ENCODE results near the gene STX8. TPM values are rescaled to one million over a fixed set of nuclear protein-coding genes. Genes with fewer than 3 reads are reported as not detected.

The STX8 gene
- total RNA-seq, 2 donors from 2014 or later = 41.6 to 57.2 TPM

DNA sequence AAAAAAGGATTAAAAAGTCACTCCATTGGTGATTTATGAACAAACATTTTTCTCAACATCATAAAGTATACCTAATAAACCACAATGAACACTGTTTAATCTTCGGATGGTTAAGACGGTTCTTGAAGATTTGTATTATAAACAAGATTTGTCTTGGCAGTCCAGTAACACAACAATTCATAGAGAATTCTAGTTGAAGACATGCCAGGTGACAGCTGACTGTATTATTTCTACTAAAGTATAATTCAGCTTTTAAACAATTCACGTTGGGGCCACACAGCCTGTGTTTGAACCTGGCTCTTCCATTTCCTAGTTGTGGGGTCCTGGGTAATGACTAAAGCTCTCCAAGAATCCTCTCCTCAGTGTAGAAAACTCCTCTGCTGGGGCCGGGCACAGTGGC, 22.0 kb downstream of the STX8 start:
- TF ChIP-seq CTCF (IDR thresholded peaks at IDR 0.05) = no peak
- intact Hi-C loops (cut with DNase I) = no loop called here
- Histone ChIP-seq H3K36me3 (no peaks in the 10 kb centered on the region), H3K4me1 (no peaks in the 10 kb centered on the region), H3K27me3 (no peaks in the 10 kb centered on the region), H3K9me3 (no peaks in the 10 kb centered on the region), H3K4me3 (no peak overlapping the region), H3K9ac (ENCODE audit: low read depth in 2 of 2, low read length in 2 of 2) (no peak overlapping the region), H3K27ac (no peak overlapping the region)
- no peak for DNase-seq

- no peak overlapping the region for H3K9ac ChIP-seq (ENCODE audit: low read depth in 2 of 2, low read length in 2 of 2)
- no peaks in the 10 kb centered on the region for H3K27me3 ChIP-seq
- intact Hi-C loops (cut with DNase I) = no loop called here
- no peaks in the 10 kb centered on the region for H3K36me3 ChIP-seq
- H3K27ac ChIP-seq = no peak overlapping the region
- H3K9me3 ChIP-seq = no peaks in the 10 kb centered on the region
- no peaks in the 10 kb centered on the region for H3K4me1 ChIP-seq
- no peak for TF ChIP-seq CTCF (IDR thresholded peaks at IDR 0.05)
- H3K4me3 ChIP-seq = no peak overlapping the region
- no peak for DNase-seq
Observed at GRCh38 chr17:9553181-9553580, 22.4 kb downstream of the STX8 start.

- H3K9me3 ChIP-seq = no peaks in the 10 kb centered on the region
- intact Hi-C loops (cut with DNase I) = no loop called here
- H3K36me3 ChIP-seq = no peaks in the 10 kb centered on the region
- H3K4me1 ChIP-seq = no peaks in the 10 kb centered on the region
- no peak for DNase-seq
- H3K27me3 ChIP-seq = no peaks in the 10 kb centered on the region
- H3K4me3 ChIP-seq = no peak overlapping the region
- TF ChIP-seq CTCF (IDR thresholded peaks at IDR 0.05) = no peak
- no peak overlapping the region for H3K27ac ChIP-seq
- no peak overlapping the region for H3K9ac ChIP-seq (ENCODE audit: low read depth in 2 of 2, low read length in 2 of 2)
Observed at GRCh38 chr17:9549215-9549614, 26.4 kb downstream of the STX8 start.

GRCh38 chr17:9544221-9544620, 31.4 kb downstream of the STX8 start:
- intact Hi-C loops (cut with DNase I) = no loop called here
- H3K27ac ChIP-seq = no peak overlapping the region
- no peak for DNase-seq
- no peaks in the 10 kb centered on the region for H3K27me3 ChIP-seq
- no peak overlapping the region for H3K9ac ChIP-seq (ENCODE audit: low read depth in 2 of 2, low read length in 2 of 2)
- no peaks in the 10 kb centered on the region for H3K4me1 ChIP-seq
- TF ChIP-seq CTCF (IDR thresholded peaks at IDR 0.05) = no peak
- H3K9me3 ChIP-seq = no peaks in the 10 kb centered on the region
- H3K36me3 ChIP-seq = no peaks in the 10 kb centered on the region
- H3K4me3 ChIP-seq = no peak overlapping the region

DNA sequence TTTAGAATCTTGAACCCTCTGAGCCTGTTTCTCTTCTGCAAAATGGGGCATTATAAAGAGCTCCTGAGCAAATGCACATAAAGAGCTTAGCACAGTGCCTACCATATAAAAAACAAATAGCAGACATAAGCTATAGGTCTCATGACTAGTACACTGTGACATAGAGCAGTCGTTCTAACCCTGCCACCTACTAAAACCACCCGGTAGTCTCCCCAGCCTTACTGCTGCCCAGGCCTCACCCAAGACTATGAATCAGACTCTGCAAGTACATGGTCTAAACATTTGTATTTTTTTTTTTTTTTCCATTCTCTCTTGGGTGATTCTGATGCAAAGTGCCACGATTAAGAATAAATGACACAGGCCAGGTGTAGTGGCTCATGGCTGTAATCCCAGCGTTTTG, 33.9 kb downstream of the STX8 start:
- Histone ChIP-seq H3K9me3 (no peaks in the 10 kb centered on the region), H3K27me3 (no peaks in the 10 kb centered on the region), H3K9ac (ENCODE audit: low read depth in 2 of 2, low read length in 2 of 2) (no peak overlapping the region), H3K36me3 (no peaks in the 10 kb centered on the region), H3K4me1 (no peaks in the 10 kb centered on the region), H3K4me3 (no peak overlapping the region), H3K27ac (no peak overlapping the region)
- intact Hi-C loops (cut with DNase I) = no loop called here
- TF ChIP-seq CTCF (IDR thresholded peaks at IDR 0.05) = no peak
- no peak for DNase-seq

GRCh38 chr17:9538626-9539025, 37.0 kb downstream of the STX8 start:
- no peaks in the 10 kb centered on the region for H3K4me1 ChIP-seq
- H3K4me3 ChIP-seq = no peak overlapping the region
- no peak overlapping the region for H3K9ac ChIP-seq (ENCODE audit: low read depth in 2 of 2, low read length in 2 of 2)
- DNase-seq = no peak
- intact Hi-C loops (cut with DNase I) = no loop called here
- H3K36me3 ChIP-seq = no peaks in the 10 kb centered on the region
- no peaks in the 10 kb centered on the region for H3K9me3 ChIP-seq
- no peaks in the 10 kb centered on the region for H3K27me3 ChIP-seq
- H3K27ac ChIP-seq = no peak overlapping the region
- TF ChIP-seq CTCF (IDR thresholded peaks at IDR 0.05) = no peak
